ENCODE results near the gene DCDC1. TPM values are rescaled to one million over a fixed set of nuclear protein-coding genes. Genes with fewer than 3 reads are reported as not detected.

DCDC1 gene
- total RNA-seq, 1 experiment from 2014 or later: 1.5 TPM

DNA sequence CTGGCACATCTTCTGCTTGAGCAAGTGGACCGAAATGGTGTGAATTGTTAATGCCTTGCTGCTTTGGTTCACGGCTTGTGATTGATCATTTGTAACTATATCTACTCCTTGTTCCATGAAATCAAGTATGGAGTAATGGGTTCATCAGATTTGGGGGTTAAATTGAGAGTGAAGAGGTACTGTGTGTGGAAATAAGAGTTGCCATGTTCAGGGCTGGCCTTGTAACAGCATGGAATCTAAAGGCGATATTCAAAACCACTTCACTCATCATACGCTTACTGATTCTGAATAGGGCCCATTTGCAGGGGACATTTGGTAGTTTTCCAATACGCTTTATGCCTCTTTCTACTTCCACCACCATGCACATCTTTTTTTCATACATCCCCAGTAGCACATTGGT is 122.2 kb downstream of the DCDC1 start:
- ATAC-seq: no peak
- POLR2A ChIA-PET: no interaction called here
- no peak overlapping the region for H2AFZ ChIP-seq (ENCODE audit: low read depth, low read length, poor library complexity, severe bottlenecking)

More for the DNA sequence above, 122.2 kb downstream of the DCDC1 start:
- Histone ChIP-seq H3K79me2 (ENCODE audit: insufficient read depth, low read length) (no peaks in the 10 kb centered on the region), H3K4me2 (ENCODE audit: low read length) (no peak overlapping the region), H3K9me2 (ENCODE audit: insufficient read depth) (no peaks in the 10 kb centered on the region), H3K36me3 (ENCODE audit: control insufficient read depth in 1 of 2, insufficient read depth in 2 of 2, low read length in 2 of 2) (no peaks in the 10 kb centered on the region), H4K20me1 (ENCODE audit: insufficient read depth) (no peaks in the 10 kb centered on the region), H3K9me3 (ENCODE audit: control insufficient read depth in 1 of 2, insufficient read depth in 1 of 2, low read depth in 1 of 2, low read length in 2 of 2) (no peaks in the 10 kb centered on the region), H3K4me1 (ENCODE audit: control insufficient read depth in 1 of 2, insufficient read depth in 2 of 2, low read length in 2 of 2) (no peaks in the 10 kb centered on the region), H3K27me3 (ENCODE audit: insufficient read depth, low read length) (no peaks in the 10 kb centered on the region), H3K9ac (ENCODE audit: low read length) (no peak overlapping the region), H3K4me3 (replicated peaks in 1 of 2; ENCODE audit: low read depth in 1 of 2, low read length in 2 of 2) (no peak overlapping the region), H3K27ac (ENCODE audit: low read depth, low read length) (no peak overlapping the region)
- BruUV-seq (replicated peaks): no TSS peak
- ChIA-PET RAD21 (ENCODE audit: low non-redundant PET in 1 of 2, low total read pairs in 2 of 2, uncharacterized antibody in 2 of 2, unreplicated experiment in 2 of 2) (no interaction called here), CTCF (no interaction called here)
- DNase-seq (ENCODE audit: low read depth, low spot score): no peak
- intact Hi-C loops (cut with micrococcal nuclease): loop anchor here (10.0 kb wide), 1 partner anchor 237 kb away; no protein-coding TSS in a partner anchor
- TF ChIP-seq ATF3 (IDR thresholded peaks at IDR 0.05) (no peak), EGR1 (IDR thresholded peaks at IDR 0.05; ENCODE audit: low read depth) (no peak), JUND (IDR thresholded peaks at IDR 0.05) (no peak), POLR2AphosphoS5 (IDR thresholded peaks at IDR 0.05; ENCODE audit: low read depth, low read length) (no peak), YY1 (IDR thresholded peaks at IDR 0.05; ENCODE audit: extremely low read depth, insufficient replicate concordance, low read depth, low read length) (no peak), MAX (IDR thresholded peaks at IDR 0.05) (no peak), FOSL1 (IDR thresholded peaks at IDR 0.05; ENCODE audit: low read depth) (no peak), SRF (IDR thresholded peaks at IDR 0.05; ENCODE audit: low read depth) (no peak), ZBTB33 (IDR thresholded peaks at IDR 0.05; ENCODE audit: extremely low read depth, insufficient replicate concordance, low read length) (no peak), ZFX (IDR thresholded peaks at IDR 0.05) (no peak), RAD21 (IDR thresholded peaks at IDR 0.05; ENCODE audit: low read depth) (no peak), SP1 (IDR thresholded peaks at IDR 0.05; ENCODE audit: low read depth) (no peak), CBX3 (IDR thresholded peaks at IDR 0.05; ENCODE audit: low read depth) (no peak), ZNF274 (IDR thresholded peaks at IDR 0.05; ENCODE audit: low read depth, low read length) (no peak), CEBPB (IDR thresholded peaks at IDR 0.05; ENCODE audit: low read depth) (no peak)
- TF ChIP-seq, protein P1, sequence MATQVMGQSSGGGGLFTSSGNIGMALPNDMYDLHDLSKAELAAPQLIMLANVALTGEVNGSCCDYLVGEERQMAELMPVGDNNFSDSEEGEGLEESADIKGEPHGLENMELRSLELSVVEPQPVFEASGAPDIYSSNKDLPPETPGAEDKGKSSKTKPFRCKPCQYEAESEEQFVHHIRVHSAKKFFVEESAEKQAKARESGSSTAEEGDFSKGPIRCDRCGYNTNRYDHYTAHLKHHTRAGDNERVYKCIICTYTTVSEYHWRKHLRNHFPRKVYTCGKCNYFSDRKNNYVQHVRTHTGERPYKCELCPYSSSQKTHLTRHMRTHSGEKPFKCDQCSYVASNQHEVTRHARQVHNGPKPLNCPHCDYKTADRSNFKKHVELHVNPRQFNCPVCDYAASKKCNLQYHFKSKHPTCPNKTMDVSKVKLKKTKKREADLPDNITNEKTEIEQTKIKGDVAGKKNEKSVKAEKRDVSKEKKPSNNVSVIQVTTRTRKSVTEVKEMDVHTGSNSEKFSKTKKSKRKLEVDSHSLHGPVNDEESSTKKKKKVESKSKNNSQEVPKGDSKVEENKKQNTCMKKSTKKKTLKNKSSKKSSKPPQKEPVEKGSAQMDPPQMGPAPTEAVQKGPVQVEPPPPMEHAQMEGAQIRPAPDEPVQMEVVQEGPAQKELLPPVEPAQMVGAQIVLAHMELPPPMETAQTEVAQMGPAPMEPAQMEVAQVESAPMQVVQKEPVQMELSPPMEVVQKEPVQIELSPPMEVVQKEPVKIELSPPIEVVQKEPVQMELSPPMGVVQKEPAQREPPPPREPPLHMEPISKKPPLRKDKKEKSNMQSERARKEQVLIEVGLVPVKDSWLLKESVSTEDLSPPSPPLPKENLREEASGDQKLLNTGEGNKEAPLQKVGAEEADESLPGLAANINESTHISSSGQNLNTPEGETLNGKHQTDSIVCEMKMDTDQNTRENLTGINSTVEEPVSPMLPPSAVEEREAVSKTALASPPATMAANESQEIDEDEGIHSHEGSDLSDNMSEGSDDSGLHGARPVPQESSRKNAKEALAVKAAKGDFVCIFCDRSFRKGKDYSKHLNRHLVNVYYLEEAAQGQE (IDR thresholded peaks at IDR 0.05; ENCODE audit: low read depth): no peak
- TF ChIP-seq, protein P2, sequence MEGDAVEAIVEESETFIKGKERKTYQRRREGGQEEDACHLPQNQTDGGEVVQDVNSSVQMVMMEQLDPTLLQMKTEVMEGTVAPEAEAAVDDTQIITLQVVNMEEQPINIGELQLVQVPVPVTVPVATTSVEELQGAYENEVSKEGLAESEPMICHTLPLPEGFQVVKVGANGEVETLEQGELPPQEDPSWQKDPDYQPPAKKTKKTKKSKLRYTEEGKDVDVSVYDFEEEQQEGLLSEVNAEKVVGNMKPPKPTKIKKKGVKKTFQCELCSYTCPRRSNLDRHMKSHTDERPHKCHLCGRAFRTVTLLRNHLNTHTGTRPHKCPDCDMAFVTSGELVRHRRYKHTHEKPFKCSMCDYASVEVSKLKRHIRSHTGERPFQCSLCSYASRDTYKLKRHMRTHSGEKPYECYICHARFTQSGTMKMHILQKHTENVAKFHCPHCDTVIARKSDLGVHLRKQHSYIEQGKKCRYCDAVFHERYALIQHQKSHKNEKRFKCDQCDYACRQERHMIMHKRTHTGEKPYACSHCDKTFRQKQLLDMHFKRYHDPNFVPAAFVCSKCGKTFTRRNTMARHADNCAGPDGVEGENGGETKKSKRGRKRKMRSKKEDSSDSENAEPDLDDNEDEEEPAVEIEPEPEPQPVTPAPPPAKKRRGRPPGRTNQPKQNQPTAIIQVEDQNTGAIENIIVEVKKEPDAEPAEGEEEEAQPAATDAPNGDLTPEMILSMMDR (IDR thresholded peaks at IDR 0.05 in 2 of 3, conservative IDR thresholded peaks at IDR 0.05 in 1 of 3; ENCODE audit: borderline replicate concordance in 1 of 3, insufficient read depth in 1 of 3, low read depth in 2 of 3, low read length in 2 of 3): no peak

Measured in HCT116 (cell line).